Sigmoid colon (tissue), 7 donors: Measurements from ENCODE around the gene CCDC78. TPM values are rescaled to one million over a fixed set of nuclear protein-coding genes. Genes with fewer than 3 reads are reported as not detected.

Experiments
- DNase-seq: peaks from one replicate; pipeline ENCODE4 v3.0.0-alpha.2; 2019
- H3K27ac ChIP-seq, 4 donors: fragments of 200-600 bp; sonication (generic); one replicate each; pipeline ENCODE4 v1.5.1; 2016 to 2019; ENCODE audit warnings: mild to moderate bottlenecking in 1 of 4
- H3K27me3 ChIP-seq, 3 donors: fragments of 200-600 bp; sonication (generic); one replicate each; pipeline ENCODE4 v1.5.1; 2019; ENCODE audit warnings: mild to moderate bottlenecking in 1 of 3
- H3K36me3 ChIP-seq, 4 donors: fragments of 200-600 bp; sonication (generic); one replicate each; pipeline ENCODE4 v1.5.1; 2016 to 2019
- H3K4me1 ChIP-seq, 4 donors: fragments of 200-600 bp; sonication (generic); one replicate each; pipeline ENCODE4 v1.5.1; 2017 to 2019
- H3K4me3 ChIP-seq, 4 donors: fragments of 200-600 bp; sonication (generic); one replicate each; pipeline ENCODE4 v1.5.1; 2017 to 2019; ENCODE audit warnings: mild to moderate bottlenecking in 2 of 4, moderate library complexity in 1 of 4
- H3K9me3 ChIP-seq, 4 donors: fragments of 200-600 bp in 3 of 4; sonication (generic) in 3 of 4; one replicate each; pipeline versions ENCODE4 v1.5.1 to v1.6.1; 2013 to 2019
- EP300 ChIP-seq, 4 donors: sonication (generic); formaldehyde crosslinking; IDR thresholded peaks; one replicate each; pipeline ENCODE4 v1.6.1; 2017; ENCODE audit warnings: antibody characterized with exemption in 4 of 4
- POLR2A ChIP-seq, 2 donors: fragments of 450-650 bp; IDR thresholded peaks; one replicate each; pipeline ENCODE4 v1.6.1; 2016; ENCODE audit warnings: antibody characterized with exemption in 2 of 2, mild to moderate bottlenecking in 2 of 2, moderate library complexity in 2 of 2
- POLR2AphosphoS5 ChIP-seq, 4 donors: sonication (generic); formaldehyde crosslinking; IDR thresholded peaks; one replicate each; pipeline ENCODE4 v1.6.1; 2017; ENCODE audit warnings: antibody characterized with exemption in 4 of 4
- WGBS, 2 donors: extraction: QIAGEN DNeasy Blood & Tissue Kit; methylation state at CpG; one replicate each; pipeline ENCODE4 v1.1.7; 2013; 5-methylcytosine and 5-hydroxymethylcytosine counted together
- intact Hi-C: fragments of 100-400 bp; cut with DNase I; formaldehyde crosslinking; loops from one replicate; pipeline ENCODE4 v1.15.1; 2023
- polyA plus RNA-seq, 3 donors: library from polyadenylated mRNA; stranded (reverse); fragments of 200-250 nt; gene quantifications; one replicate each; pipeline ENCODE4 v1.2.3, GENCODE V29; 2013
- total RNA-seq, 4 donors: library from RNA; depleted of rRNA; stranded (reverse); fragments of >200 nt; gene quantifications; one replicate each; pipeline ENCODE4 v1.1.0, GENCODE V29; 2016
- TF ChIP-seq, protein P1 (sequence below), 4 experiments: fragments of 450-650 bp in 3 of 4; fragments of 200-600 bp in 1 of 4; IDR thresholded peaks; one replicate each; pipeline ENCODE4 v1.5.1; 2016 to 2019; ENCODE audit warnings: antibody characterized with exemption in 4 of 4, mild to moderate bottlenecking in 3 of 4, moderate library complexity in 2 of 4
- donor health status: healthy with polysubstance abuse.
- donor health status: Bipolar disorder and iron deficiency.
- donor health status: healthy.

CCDC78 gene
- total and polyA plus RNA-seq, 7 donors: 0.49 to 3.4 TPM; not detected in 5

DNA sequence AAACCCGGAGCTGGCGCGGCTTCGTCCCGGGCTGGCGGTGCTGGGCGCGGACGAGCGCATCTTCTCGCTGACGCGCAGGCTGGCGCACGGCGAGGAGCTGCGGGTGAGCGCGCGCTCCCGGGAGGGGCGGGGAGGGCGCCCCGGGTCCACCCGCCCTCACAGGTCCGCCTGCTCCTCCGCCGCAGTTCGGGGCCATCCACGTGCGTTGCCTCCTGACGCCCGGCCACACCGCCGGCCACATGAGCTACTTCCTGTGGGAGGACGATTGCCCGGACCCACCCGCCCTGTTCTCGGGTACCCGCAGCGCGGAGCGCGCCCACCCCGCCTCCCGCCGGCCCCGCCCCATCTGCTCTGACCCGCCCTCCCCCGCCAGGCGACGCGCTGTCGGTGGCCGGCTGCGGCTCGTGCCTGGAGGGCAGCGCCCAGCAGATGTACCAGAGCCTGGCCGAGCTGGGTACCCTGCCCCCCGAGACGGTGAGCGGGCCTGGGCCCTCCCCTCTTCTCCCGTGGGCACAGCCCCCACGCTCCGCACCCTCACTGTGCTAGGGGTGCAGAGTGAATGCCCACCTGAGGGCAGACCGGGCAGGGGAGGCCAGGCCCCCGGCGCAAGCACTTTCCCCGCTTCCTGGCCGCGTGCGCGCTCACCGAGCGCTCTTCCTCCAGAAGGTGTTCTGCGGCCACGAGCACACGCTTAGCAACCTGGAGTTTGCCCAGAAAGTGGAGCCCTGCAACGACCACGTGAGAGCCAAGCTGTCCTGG, 2.1 kb upstream of the CCDC78 start:
- no peaks in the 10 kb centered on the region for H3K9me3 ChIP-seq
- intact Hi-C loops: no loop called here
- peak; percentile 83 for DNase-seq
- peaks cover 0 to 19% (median 7%) of the 10 kb centered on the region in 4 donors for H3K36me3 ChIP-seq
- peak in 2 of 4 donors; percentile 24 to 36 for TF ChIP-seq POLR2AphosphoS5 (IDR thresholded peaks at IDR 0.05)
- no peak for TF ChIP-seq EP300 (IDR thresholded peaks at IDR 0.05)
- no peak for TF ChIP-seq POLR2A (IDR thresholded peaks at IDR 0.05)
- TF ChIP-seq, protein P1, sequence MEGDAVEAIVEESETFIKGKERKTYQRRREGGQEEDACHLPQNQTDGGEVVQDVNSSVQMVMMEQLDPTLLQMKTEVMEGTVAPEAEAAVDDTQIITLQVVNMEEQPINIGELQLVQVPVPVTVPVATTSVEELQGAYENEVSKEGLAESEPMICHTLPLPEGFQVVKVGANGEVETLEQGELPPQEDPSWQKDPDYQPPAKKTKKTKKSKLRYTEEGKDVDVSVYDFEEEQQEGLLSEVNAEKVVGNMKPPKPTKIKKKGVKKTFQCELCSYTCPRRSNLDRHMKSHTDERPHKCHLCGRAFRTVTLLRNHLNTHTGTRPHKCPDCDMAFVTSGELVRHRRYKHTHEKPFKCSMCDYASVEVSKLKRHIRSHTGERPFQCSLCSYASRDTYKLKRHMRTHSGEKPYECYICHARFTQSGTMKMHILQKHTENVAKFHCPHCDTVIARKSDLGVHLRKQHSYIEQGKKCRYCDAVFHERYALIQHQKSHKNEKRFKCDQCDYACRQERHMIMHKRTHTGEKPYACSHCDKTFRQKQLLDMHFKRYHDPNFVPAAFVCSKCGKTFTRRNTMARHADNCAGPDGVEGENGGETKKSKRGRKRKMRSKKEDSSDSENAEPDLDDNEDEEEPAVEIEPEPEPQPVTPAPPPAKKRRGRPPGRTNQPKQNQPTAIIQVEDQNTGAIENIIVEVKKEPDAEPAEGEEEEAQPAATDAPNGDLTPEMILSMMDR (IDR thresholded peaks at IDR 0.05): no peak
- peaks cover 27 to 45% (median 30%) of the 10 kb centered on the region in 3 donors for H3K27me3 ChIP-seq
- H3K27ac ChIP-seq: no peak overlapping the region
- H3K4me3 ChIP-seq: peak overlapping the region; percentile 17 to 53 (median 46)
- WGBS, 2 donors: 1% methylated on average over 80 of the region's 80 CpGs
- H3K4me1 ChIP-seq: peaks cover 0 to 33% (median 27%) of the 10 kb centered on the region in 4 donors

DNA sequence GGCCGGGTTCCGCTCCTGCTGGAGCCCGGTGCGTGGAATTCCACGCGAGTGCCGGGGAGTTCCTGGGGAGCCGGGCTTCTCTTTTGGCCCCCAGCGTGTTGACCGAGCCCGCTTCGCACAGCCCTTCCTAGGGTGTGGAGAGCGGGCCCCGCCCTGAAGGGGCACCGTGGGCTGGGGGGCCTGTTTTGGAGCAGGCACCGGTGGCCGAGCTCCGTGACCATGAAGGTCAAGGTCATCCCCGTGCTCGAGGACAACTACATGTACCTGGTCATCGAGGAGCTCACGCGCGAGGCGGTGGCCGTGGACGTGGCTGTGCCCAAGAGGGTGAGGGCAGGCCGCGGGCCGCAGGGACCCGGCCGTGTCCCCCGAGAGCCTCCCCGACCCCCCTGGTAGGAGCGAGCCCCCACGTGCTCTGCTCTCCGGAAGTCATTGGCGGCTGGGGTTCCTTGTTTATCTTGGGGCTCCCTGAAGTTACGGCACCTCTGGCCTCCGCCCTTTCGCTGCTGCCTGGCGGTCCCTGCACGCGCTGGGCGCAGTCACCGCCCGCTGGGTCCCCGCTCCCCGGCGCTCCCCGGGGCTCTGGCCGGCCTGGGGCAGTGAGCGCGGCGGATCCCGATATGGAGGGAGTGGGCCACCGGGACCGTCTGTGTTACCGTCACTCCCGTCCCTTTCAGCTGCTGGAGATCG, 1.2 kb upstream of the CCDC78 start:
- Histone ChIP-seq H3K9me3 (no peaks in the 10 kb centered on the region), H3K36me3 (peaks cover 0 to 10% (median 1%) of the 10 kb centered on the region in 4 donors), H3K4me1 (peaks cover 0 to 33% (median 27%) of the 10 kb centered on the region in 4 donors), H3K27me3 (peaks cover 27 to 45% (median 30%) of the 10 kb centered on the region in 3 donors), H3K27ac (no peak overlapping the region), H3K4me3 (peak overlapping the region; percentile 17 to 53 (median 46))
- no peak for TF ChIP-seq POLR2A (IDR thresholded peaks at IDR 0.05)
- TF ChIP-seq POLR2AphosphoS5 (IDR thresholded peaks at IDR 0.05): peak in 1 of 4 donors; percentile 13
- no peak for TF ChIP-seq EP300 (IDR thresholded peaks at IDR 0.05)
- 1% methylated on average over 61 of the region's 61 CpGs for WGBS, 2 donors
- DNase-seq: no peak
- intact Hi-C loops: no loop called here

DNA sequence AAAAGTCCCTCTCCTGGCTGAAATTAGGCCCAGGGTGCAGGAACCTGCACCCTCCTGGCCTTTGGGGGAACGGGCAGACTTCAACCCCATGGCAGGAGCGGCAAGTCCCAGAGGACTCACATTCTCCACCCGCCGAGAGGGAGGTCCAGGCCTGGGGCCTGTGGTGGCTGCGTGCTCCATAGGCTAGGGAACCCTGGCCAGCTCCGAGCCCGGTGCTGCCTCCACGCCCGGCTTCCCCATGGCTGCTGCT, 130 bp downstream of the CCDC78 start:
- H3K27me3 ChIP-seq: peaks cover 27 to 45% (median 30%) of the 10 kb centered on the region in 3 donors
- H3K4me3 ChIP-seq: no peak overlapping the region
- H3K27ac ChIP-seq: no peak overlapping the region
- intact Hi-C loops: no loop called here
- WGBS, 2 donors: 8 to 29% methylated on average over 9 of the region's 9 CpGs
- TF ChIP-seq EP300 (IDR thresholded peaks at IDR 0.05) (no peak), POLR2A (IDR thresholded peaks at IDR 0.05) (no peak), POLR2AphosphoS5 (IDR thresholded peaks at IDR 0.05) (no peak)
- TF ChIP-seq, protein P1 (IDR thresholded peaks at IDR 0.05): no peak
- no peak for DNase-seq
- peaks cover 0 to 44% (median 38%) of the 10 kb centered on the region in 4 donors for H3K4me1 ChIP-seq
- no peaks in the 10 kb centered on the region for H3K36me3 ChIP-seq
- H3K9me3 ChIP-seq: no peaks in the 10 kb centered on the region

GRCh38 chr16:725463-726187, 618 bp downstream of the CCDC78 start:
- H3K4me1 ChIP-seq: peaks cover 0 to 47% (median 39%) of the 10 kb centered on the region in 4 donors

GRCh38 chr16:725041-725376, 1.2 kb downstream of the CCDC78 start:
- TF ChIP-seq POLR2A (IDR thresholded peaks at IDR 0.05) (no peak), POLR2AphosphoS5 (IDR thresholded peaks at IDR 0.05) (no peak), EP300 (IDR thresholded peaks at IDR 0.05) (no peak)
- intact Hi-C loops: no loop called here

More at GRCh38 chr16:725463-726187, 618 bp downstream of the CCDC78 start:
- no peaks in the 10 kb centered on the region for H3K9me3 ChIP-seq
- no peak overlapping the region for H3K4me3 ChIP-seq
- no peak for TF ChIP-seq POLR2AphosphoS5 (IDR thresholded peaks at IDR 0.05)
- WGBS, 2 donors: 21 to 74% methylated on average over 23 of the region's 23 CpGs
- peaks cover 27 to 45% (median 30%) of the 10 kb centered on the region in 3 donors for H3K27me3 ChIP-seq
- DNase-seq: no peak
- intact Hi-C loops: no loop called here
- no peaks in the 10 kb centered on the region for H3K36me3 ChIP-seq
- H3K27ac ChIP-seq: no peak overlapping the region

More at GRCh38 chr16:725041-725376, 1.2 kb downstream of the CCDC78 start:
- no peak overlapping the region for H3K27ac ChIP-seq
- DNase-seq: no peak
- no peaks in the 10 kb centered on the region for H3K9me3 ChIP-seq
- 60 to 80% methylated on average over 7 of the region's 7 CpGs for WGBS, 2 donors
- no peaks in the 10 kb centered on the region for H3K36me3 ChIP-seq
- H3K27me3 ChIP-seq: peaks cover 27 to 45% (median 30%) of the 10 kb centered on the region in 3 donors
- H3K4me1 ChIP-seq: peaks cover 0 to 53% (median 44%) of the 10 kb centered on the region in 4 donors
- H3K4me3 ChIP-seq: no peak overlapping the region
